ENCODE data around the gene TBC1D4. TPM values are rescaled to one million over a fixed set of nuclear protein-coding genes. Genes with fewer than 3 reads are reported as not detected.
A peak's percentile ranks its signal among the peaks of the same experiment; 100 is the strongest.

TBC1D4 gene
- total and polyA plus RNA-seq, 8 donors = 16.6 to 31.7 (median 26.8) TPM

GRCh38 chr13:75508002-75508548, 26.1 kb upstream of the TBC1D4 start:
- Histone ChIP-seq H3K4me1 (peaks cover 0 to 7% of the 10 kb centered on the region in 2 donors), H3K36me3 (no peaks in the 10 kb centered on the region), H3K4me3 (no peak overlapping the region), H3K9me3 (no peaks in the 10 kb centered on the region), H3K27ac (no peak overlapping the region), H3K27me3 (no peaks in the 10 kb centered on the region)
- DNase-seq (peak in 1 of 4 donors; percentile 49), ATAC-seq (no peak)
- TF ChIP-seq CTCF (IDR thresholded peaks at IDR 0.05) = no peak
- intact Hi-C loops (cut with DNase I) = no loop called here

- peaks cover 0 to 7% of the 10 kb centered on the region in 2 donors for H3K4me1 ChIP-seq
- H3K27me3 ChIP-seq = no peaks in the 10 kb centered on the region
- ATAC-seq (peak; percentile 22), DNase-seq (peak in 1 of 4 donors; percentile 47)
- no peaks in the 10 kb centered on the region for H3K9me3 ChIP-seq
- H3K36me3 ChIP-seq = no peaks in the 10 kb centered on the region
- intact Hi-C loops (cut with DNase I) = no loop called here
- H3K4me3 ChIP-seq = no peak overlapping the region
- no peak overlapping the region for H3K27ac ChIP-seq
- no peak for TF ChIP-seq CTCF (IDR thresholded peaks at IDR 0.05)
These were observed 25.3 kb upstream of the TBC1D4 start for GRCh38 chr13:75507027-75508001.

GRCh38 chr13:75506018-75506417, 24.0 kb upstream of the TBC1D4 start:
- H3K9me3 ChIP-seq = no peaks in the 10 kb centered on the region
- no peaks in the 10 kb centered on the region for H3K36me3 ChIP-seq
- no peak for TF ChIP-seq CTCF (IDR thresholded peaks at IDR 0.05)
- ATAC-seq (no peak), DNase-seq (no peak)
- no peak overlapping the region for H3K4me3 ChIP-seq
- H3K27ac ChIP-seq = no peak overlapping the region
- peaks cover 0 to 7% of the 10 kb centered on the region in 2 donors for H3K4me1 ChIP-seq
- intact Hi-C loops (cut with DNase I) = no loop called here
- no peaks in the 10 kb centered on the region for H3K27me3 ChIP-seq

- peak; percentile 50 for ATAC-seq
- intact Hi-C loops (cut with DNase I) = no loop called here
These were observed 23.4 kb upstream of the TBC1D4 start for GRCh38 chr13:75505327-75505726.

More at GRCh38 chr13:75505327-75505726, 23.4 kb upstream of the TBC1D4 start:
- H3K4me3 ChIP-seq = no peak overlapping the region
- no peaks in the 10 kb centered on the region for H3K27me3 ChIP-seq
- H3K27ac ChIP-seq = peak overlapping the region in 1 of 2 donors; percentile 48
- TF ChIP-seq CTCF (IDR thresholded peaks at IDR 0.05) = no peak
- H3K9me3 ChIP-seq = no peaks in the 10 kb centered on the region
- peaks cover 0 to 7% of the 10 kb centered on the region in 2 donors for H3K4me1 ChIP-seq
- H3K36me3 ChIP-seq = no peaks in the 10 kb centered on the region
- no peak for DNase-seq

All from left lung (tissue), 10 donors.